ENCODE results near the gene SMCO4. TPM values are rescaled to one million over a fixed set of nuclear protein-coding genes. Genes with fewer than 3 reads are reported as not detected.

The SMCO4 gene
- total RNA-seq, 4 donors from 2014 or later, result 8.5 to 30.1 (median 20.9) TPM

- ATAC-seq (ENCODE audit: low FRiP score) (no peak), DNase-seq (ENCODE audit: low spot score) (no peak)
- no peak for TF ChIP-seq CTCF (IDR thresholded peaks at IDR 0.05)
Observed at GRCh38 chr11:93485983-93486382, 57.2 kb downstream of the SMCO4 start.

- DNase-seq (ENCODE audit: low spot score), result no peak
- ATAC-seq (ENCODE audit: low FRiP score), result no peak
- no peak for TF ChIP-seq CTCF (IDR thresholded peaks at IDR 0.05)
Observed at GRCh38 chr11:93484716-93485115, 58.5 kb downstream of the SMCO4 start.

GRCh38 chr11:93482556-93482955, 60.6 kb downstream of the SMCO4 start:
- ATAC-seq (ENCODE audit: low FRiP score) (peak; percentile 18), DNase-seq (ENCODE audit: low spot score) (no peak)
- TF ChIP-seq CTCF (IDR thresholded peaks at IDR 0.05), result no peak

- no peak for TF ChIP-seq CTCF (IDR thresholded peaks at IDR 0.05)
- ATAC-seq (ENCODE audit: low FRiP score) (no peak), DNase-seq (ENCODE audit: low spot score) (no peak)
Observed at GRCh38 chr11:93481696-93482095, 61.5 kb downstream of the SMCO4 start.

- ATAC-seq (ENCODE audit: low FRiP score) (no peak), DNase-seq (ENCODE audit: low spot score) (no peak)
- TF ChIP-seq CTCF (IDR thresholded peaks at IDR 0.05), result no peak
Observed at GRCh38 chr11:93481279-93481678, 61.9 kb downstream of the SMCO4 start.

GRCh38 chr11:93480756-93481155, 62.4 kb downstream of the SMCO4 start:
- DNase-seq (ENCODE audit: low spot score) (no peak), ATAC-seq (ENCODE audit: low FRiP score) (no peak)
- TF ChIP-seq CTCF (IDR thresholded peaks at IDR 0.05), result no peak

GRCh38 chr11:93480256-93480655, 62.9 kb downstream of the SMCO4 start:
- TF ChIP-seq CTCF (IDR thresholded peaks at IDR 0.05), result no peak
- no peak for DNase-seq (ENCODE audit: low spot score)
- ATAC-seq (ENCODE audit: low FRiP score), result no peak

All from omental fat pad (tissue), 4 donors.